ENCODE measurements around the gene ZNF230.
A peak's percentile ranks its signal among the peaks of the same experiment; 100 is the strongest.

Gene ZNF230

DNA sequence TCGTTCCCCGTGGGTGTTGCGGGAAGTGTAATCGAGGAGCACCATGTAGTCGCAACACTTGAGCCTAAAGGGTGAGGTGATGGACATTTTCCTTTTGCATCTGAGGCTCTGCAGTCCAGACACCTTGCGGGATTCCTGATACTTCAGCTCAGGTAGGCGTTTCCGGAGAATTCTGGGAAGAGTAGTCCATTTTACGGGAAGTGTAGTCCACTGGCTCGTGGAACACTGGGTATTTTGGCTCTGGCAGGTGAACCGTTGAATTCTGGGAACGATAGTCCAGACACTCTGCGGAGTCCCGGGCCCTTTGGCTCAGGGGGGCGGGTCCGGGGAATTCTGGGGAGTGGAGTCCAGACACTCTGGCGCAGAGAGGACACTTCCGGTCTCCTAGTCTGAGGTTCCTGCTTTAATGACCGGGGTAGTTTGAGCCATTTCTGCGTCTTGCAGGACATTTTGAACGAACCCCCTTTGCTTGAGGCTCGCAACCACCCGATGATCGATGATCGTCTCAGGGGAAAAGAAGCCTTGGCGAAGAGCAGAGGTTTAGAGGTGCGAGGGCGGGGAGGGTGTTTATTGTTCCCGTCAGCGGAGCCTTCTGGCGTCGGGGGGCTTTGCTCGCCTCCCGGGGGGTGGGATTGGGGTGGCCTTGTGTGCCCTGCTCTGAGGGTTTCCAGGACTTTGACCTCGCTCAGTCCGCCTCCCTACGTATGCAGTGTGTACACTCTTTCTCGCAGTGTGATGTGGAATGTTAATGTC, 49.1 kb downstream of the ZNF230 start, which contains the start of gene ZNF223 (continued):
- TF ChIP-seq ZNF214 (tag by site-specific recombination; IDR thresholded peaks at IDR 0.05; ENCODE audit: borderline replicate concordance) (no peak; the same call in 1 of the 2 replicates), EGR2 (tag by site-specific recombination; IDR thresholded peaks at IDR 0.05; ENCODE audit: low read depth) (peak; percentile 85), ZNF155 (tag by site-specific recombination; IDR thresholded peaks at IDR 0.05) (no peak), ZBTB8A (tag by site-specific recombination; IDR thresholded peaks at IDR 0.05) (peak; percentile 43), ZNF223 (tag by site-specific recombination; IDR thresholded peaks at IDR 0.05) (no peak), ZNF248 (tag by site-specific recombination; IDR thresholded peaks at IDR 0.05) (no peak), ZNF174 (tag by site-specific recombination; IDR thresholded peaks at IDR 0.05) (no peak), TRIM28 (IDR thresholded peaks at IDR 0.05; ENCODE audit: borderline replicate concordance, low read length) (peak; percentile 64; the same call in 1 of the 2 replicates), ZNF394 (tag by site-specific recombination; IDR thresholded peaks at IDR 0.05; ENCODE audit: borderline replicate concordance) (peak; percentile 63; the same call in 1 of the 2 replicates), ZNF510 (tag by site-specific recombination; IDR thresholded peaks at IDR 0.05; ENCODE audit: insufficient replicate concordance) (no peak), ZBTB48 (tag by site-specific recombination; IDR thresholded peaks at IDR 0.05) (peak; percentile 34; the same call in 1 of the 2 replicates), ZNF175 (tag by site-specific recombination; IDR thresholded peaks at IDR 0.05) (no peak), ZNF404 (tag by site-specific recombination; IDR thresholded peaks at IDR 0.05) (0 out of 2 replicates have a peak, but pooled peaks have one; percentile 18), PRDM1 (tag by site-specific recombination; IDR thresholded peaks at IDR 0.05) (0 out of 2 replicates have a peak, but pooled peaks have one; percentile 18), ZNF571 (tag by site-specific recombination; IDR thresholded peaks at IDR 0.05) (no peak), ZNF549 (tag by site-specific recombination; IDR thresholded peaks at IDR 0.05) (no peak), IKZF3 (tag by site-specific recombination; IDR thresholded peaks at IDR 0.05) (peak; percentile 100), ZNF544 (tag by site-specific recombination; IDR thresholded peaks at IDR 0.05) (no peak), GLIS1 (tag by site-specific recombination; IDR thresholded peaks at IDR 0.05) (peak; percentile 91), ZNF341 (tag by site-specific recombination; IDR thresholded peaks at IDR 0.05; ENCODE audit: low read depth) (no peak; the same call in none of the 2 replicates), KLF7 (tag by site-specific recombination; IDR thresholded peaks at IDR 0.05; ENCODE audit: borderline replicate concordance) (no peak)
- TF ChIP-seq, protein P1, sequence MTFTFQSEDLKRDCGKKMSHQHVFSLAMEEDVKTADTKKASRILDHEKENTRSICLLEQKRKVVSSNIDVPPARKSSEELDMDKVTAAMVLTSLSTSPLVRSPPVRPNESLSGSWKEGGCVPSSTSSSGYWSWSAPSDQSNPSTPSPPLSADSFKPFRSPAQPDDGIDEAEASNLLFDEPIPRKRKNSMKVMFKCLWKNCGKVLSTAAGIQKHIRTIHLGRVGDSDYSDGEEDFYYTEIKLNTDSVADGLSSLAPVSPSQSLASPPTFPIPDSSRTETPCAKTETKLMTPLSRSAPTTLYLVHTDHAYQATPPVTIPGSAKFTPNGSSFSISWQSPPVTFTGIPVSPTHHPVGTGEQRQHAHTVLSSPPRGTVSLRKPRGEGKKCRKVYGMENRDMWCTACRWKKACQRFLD (tag by site-specific recombination; IDR thresholded peaks at IDR 0.05): no peak
- TF ChIP-seq, protein P2, sequence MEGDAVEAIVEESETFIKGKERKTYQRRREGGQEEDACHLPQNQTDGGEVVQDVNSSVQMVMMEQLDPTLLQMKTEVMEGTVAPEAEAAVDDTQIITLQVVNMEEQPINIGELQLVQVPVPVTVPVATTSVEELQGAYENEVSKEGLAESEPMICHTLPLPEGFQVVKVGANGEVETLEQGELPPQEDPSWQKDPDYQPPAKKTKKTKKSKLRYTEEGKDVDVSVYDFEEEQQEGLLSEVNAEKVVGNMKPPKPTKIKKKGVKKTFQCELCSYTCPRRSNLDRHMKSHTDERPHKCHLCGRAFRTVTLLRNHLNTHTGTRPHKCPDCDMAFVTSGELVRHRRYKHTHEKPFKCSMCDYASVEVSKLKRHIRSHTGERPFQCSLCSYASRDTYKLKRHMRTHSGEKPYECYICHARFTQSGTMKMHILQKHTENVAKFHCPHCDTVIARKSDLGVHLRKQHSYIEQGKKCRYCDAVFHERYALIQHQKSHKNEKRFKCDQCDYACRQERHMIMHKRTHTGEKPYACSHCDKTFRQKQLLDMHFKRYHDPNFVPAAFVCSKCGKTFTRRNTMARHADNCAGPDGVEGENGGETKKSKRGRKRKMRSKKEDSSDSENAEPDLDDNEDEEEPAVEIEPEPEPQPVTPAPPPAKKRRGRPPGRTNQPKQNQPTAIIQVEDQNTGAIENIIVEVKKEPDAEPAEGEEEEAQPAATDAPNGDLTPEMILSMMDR (tag by site-specific recombination; IDR thresholded peaks at IDR 0.05): no peak; the same call in 1 of the 2 replicates
- TF ChIP-seq, protein P3, sequence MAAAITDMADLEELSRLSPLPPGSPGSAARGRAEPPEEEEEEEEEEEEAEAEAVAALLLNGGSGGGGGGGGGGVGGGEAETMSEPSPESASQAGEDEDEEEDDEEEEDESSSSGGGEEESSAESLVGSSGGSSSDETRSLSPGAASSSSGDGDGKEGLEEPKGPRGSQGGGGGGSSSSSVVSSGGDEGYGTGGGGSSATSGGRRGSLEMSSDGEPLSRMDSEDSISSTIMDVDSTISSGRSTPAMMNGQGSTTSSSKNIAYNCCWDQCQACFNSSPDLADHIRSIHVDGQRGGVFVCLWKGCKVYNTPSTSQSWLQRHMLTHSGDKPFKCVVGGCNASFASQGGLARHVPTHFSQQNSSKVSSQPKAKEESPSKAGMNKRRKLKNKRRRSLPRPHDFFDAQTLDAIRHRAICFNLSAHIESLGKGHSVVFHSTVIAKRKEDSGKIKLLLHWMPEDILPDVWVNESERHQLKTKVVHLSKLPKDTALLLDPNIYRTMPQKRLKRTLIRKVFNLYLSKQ (tag by site-specific recombination; IDR thresholded peaks at IDR 0.05; ENCODE audit: borderline replicate concordance): no peak
- TF ChIP-seq, protein P4, sequence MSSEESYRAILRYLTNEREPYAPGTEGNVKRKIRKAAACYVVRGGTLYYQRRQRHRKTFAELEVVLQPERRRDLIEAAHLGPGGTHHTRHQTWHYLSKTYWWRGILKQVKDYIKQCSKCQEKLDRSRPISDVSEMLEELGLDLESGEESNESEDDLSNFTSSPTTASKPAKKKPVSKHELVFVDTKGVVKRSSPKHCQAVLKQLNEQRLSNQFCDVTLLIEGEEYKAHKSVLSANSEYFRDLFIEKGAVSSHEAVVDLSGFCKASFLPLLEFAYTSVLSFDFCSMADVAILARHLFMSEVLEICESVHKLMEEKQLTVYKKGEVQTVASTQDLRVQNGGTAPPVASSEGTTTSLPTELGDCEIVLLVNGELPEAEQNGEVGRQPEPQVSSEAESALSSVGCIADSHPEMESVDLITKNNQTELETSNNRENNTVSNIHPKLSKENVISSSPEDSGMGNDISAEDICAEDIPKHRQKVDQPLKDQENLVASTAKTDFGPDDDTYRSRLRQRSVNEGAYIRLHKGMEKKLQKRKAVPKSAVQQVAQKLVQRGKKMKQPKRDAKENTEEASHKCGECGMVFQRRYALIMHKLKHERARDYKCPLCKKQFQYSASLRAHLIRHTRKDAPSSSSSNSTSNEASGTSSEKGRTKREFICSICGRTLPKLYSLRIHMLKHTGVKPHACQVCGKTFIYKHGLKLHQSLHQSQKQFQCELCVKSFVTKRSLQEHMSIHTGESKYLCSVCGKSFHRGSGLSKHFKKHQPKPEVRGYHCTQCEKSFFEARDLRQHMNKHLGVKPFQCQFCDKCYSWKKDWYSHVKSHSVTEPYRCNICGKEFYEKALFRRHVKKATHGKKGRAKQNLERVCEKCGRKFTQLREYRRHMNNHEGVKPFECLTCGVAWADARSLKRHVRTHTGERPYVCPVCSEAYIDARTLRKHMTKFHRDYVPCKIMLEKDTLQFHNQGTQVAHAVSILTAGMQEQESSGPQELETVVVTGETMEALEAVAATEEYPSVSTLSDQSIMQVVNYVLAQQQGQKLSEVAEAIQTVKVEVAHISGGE (tag by site-specific recombination; conservative IDR thresholded peaks at IDR 0.05; ENCODE audit: low read depth): peak; percentile 99
- TF ChIP-seq, protein P5, sequence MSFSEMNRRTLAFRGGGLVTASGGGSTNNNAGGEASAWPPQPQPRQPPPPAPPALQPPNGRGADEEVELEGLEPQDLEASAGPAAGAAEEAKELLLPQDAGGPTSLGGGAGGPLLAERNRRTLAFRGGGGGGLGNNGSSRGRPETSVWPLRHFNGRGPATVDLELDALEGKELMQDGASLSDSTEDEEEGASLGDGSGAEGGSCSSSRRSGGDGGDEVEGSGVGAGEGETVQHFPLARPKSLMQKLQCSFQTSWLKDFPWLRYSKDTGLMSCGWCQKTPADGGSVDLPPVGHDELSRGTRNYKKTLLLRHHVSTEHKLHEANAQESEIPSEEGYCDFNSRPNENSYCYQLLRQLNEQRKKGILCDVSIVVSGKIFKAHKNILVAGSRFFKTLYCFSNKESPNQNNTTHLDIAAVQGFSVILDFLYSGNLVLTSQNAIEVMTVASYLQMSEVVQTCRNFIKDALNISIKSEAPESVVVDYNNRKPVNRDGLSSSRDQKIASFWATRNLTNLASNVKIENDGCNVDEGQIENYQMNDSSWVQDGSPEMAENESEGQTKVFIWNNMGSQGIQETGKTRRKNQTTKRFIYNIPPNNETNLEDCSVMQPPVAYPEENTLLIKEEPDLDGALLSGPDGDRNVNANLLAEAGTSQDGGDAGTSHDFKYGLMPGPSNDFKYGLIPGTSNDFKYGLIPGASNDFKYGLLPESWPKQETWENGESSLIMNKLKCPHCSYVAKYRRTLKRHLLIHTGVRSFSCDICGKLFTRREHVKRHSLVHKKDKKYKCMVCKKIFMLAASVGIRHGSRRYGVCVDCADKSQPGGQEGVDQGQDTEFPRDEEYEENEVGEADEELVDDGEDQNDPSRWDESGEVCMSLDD (tag by site-specific recombination; IDR thresholded peaks at IDR 0.05): peak; percentile 96
- TF ChIP-seq, protein P6, sequence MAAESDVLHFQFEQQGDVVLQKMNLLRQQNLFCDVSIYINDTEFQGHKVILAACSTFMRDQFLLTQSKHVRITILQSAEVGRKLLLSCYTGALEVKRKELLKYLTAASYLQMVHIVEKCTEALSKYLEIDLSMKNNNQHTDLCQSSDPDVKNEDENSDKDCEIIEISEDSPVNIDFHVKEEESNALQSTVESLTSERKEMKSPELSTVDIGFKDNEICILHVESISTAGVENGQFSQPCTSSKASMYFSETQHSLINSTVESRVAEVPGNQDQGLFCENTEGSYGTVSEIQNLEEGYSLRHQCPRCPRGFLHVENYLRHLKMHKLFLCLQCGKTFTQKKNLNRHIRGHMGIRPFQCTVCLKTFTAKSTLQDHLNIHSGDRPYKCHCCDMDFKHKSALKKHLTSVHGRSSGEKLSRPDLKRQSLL (tag by site-specific recombination; IDR thresholded peaks at IDR 0.05): peak; percentile 83; the same call in 1 of the 2 replicates
